Measurements from ENCODE around the gene SNRNP48. TPM values are rescaled to one million over a fixed set of nuclear protein-coding genes. Genes with fewer than 3 reads are reported as not detected.

SNRNP48 gene
- total RNA-seq, 3 donors from 2014 or later (not counting 1 experiment from before 2014, with no cell fraction given) = 12.3 to 17.0 (median 14.0) TPM

- ATAC-seq = no peak
Measured at GRCh38 chr6:7644417-7644816, 54.4 kb downstream of the SNRNP48 start.

GRCh38 chr6:7646394-7646793 is 56.4 kb downstream of the SNRNP48 start:
- no peaks in the 10 kb centered on the region for H3K9me3 Mint-ChIP-seq
- H3K4me3 ChIP-seq (ENCODE audit: low read length) = no peak overlapping the region
- no peak for TF ChIP-seq CTCF (IDR thresholded peaks at IDR 0.05)
- no peaks in the 10 kb centered on the region for H3K9me3 ChIP-seq (ENCODE audit: control insufficient read depth, insufficient read depth, low read length)
- ATAC-seq (no peak), DNase-seq (no peak)
- H3K36me3 ChIP-seq (ENCODE audit: control insufficient read depth, insufficient read depth, low read length) = no peaks in the 10 kb centered on the region
- H3K4me1 Mint-ChIP-seq = no peaks in the 10 kb centered on the region
- peaks cover 0 to 6% of the 10 kb centered on the region in 2 donors for H3K27me3 Mint-ChIP-seq (ENCODE audit: low read depth in 2 of 2)
- 62% methylated on average over 1 of the region's 1 CpG for WGBS (ENCODE audit: insufficient coverage)
- intact Hi-C loops (cut with micrococcal nuclease) = no loop called here
- no peaks in the 10 kb centered on the region for H3K36me3 Mint-ChIP-seq
- H3K27ac Mint-ChIP-seq = no peak overlapping the region
- no peaks in the 10 kb centered on the region for H3K4me1 ChIP-seq (ENCODE audit: control insufficient read depth, insufficient read depth, low read length)
- no peak overlapping the region for H3K4me3 Mint-ChIP-seq
- no peaks in the 10 kb centered on the region for H3K27me3 ChIP-seq (ENCODE audit: control insufficient read depth, insufficient read depth, low read length)
- no peak overlapping the region for H3K27ac ChIP-seq (ENCODE audit: low read length)

More at GRCh38 chr6:7644417-7644816, 54.4 kb downstream of the SNRNP48 start:
- no peak overlapping the region for H3K27ac Mint-ChIP-seq
- H3K4me3 ChIP-seq (ENCODE audit: low read length) = no peak overlapping the region
- no peaks in the 10 kb centered on the region for H3K9me3 ChIP-seq (ENCODE audit: control insufficient read depth, insufficient read depth, low read length)
- intact Hi-C loops (cut with micrococcal nuclease) = no loop called here
- H3K9me3 Mint-ChIP-seq = no peaks in the 10 kb centered on the region
- H3K4me1 ChIP-seq (ENCODE audit: control insufficient read depth, insufficient read depth, low read length) = no peaks in the 10 kb centered on the region
- no peaks in the 10 kb centered on the region for H3K36me3 ChIP-seq (ENCODE audit: control insufficient read depth, insufficient read depth, low read length)
- WGBS (ENCODE audit: insufficient coverage) = 92% methylated on average over 2 of the region's 2 CpGs
- no peak overlapping the region for H3K4me3 Mint-ChIP-seq
- no peaks in the 10 kb centered on the region for H3K4me1 Mint-ChIP-seq
- H3K27me3 Mint-ChIP-seq (ENCODE audit: low read depth in 2 of 2) = no peaks in the 10 kb centered on the region
- DNase-seq = no peak
- H3K27me3 ChIP-seq (ENCODE audit: control insufficient read depth, insufficient read depth, low read length) = no peaks in the 10 kb centered on the region
- no peaks in the 10 kb centered on the region for H3K36me3 Mint-ChIP-seq
- TF ChIP-seq CTCF (IDR thresholded peaks at IDR 0.05) = no peak
- no peak overlapping the region for H3K27ac ChIP-seq (ENCODE audit: low read length)

DNA sequence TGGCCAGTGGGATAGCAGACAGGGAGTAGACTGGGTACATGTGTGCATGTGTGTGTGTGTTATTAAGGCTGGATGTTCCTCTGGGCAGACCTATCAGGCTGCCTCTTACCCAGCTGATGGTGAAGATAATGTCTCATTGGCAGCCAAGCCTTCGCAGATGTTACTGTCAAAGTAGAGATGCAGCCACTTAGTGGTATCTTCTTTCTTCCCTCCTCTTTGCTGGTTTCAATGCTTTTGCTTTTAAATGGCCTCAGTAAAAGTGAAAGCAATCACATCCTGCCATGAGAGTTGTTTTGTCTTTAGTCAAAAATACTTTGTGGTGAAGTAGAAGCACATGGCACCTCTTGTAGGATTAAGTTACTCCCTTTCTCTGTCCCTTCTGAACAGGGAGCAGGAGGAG is 57.5 kb downstream of the SNRNP48 start:
- ATAC-seq (no peak), DNase-seq (no peak)
- Histone ChIP-seq H3K4me3 (ENCODE audit: low read length) (no peak overlapping the region), H3K27ac (ENCODE audit: low read length) (no peak overlapping the region), H3K27me3 (ENCODE audit: control insufficient read depth, insufficient read depth, low read length) (no peaks in the 10 kb centered on the region), H3K36me3 (ENCODE audit: control insufficient read depth, insufficient read depth, low read length) (no peaks in the 10 kb centered on the region), H3K9me3 (ENCODE audit: control insufficient read depth, insufficient read depth, low read length) (no peaks in the 10 kb centered on the region), H3K4me1 (ENCODE audit: control insufficient read depth, insufficient read depth, low read length) (no peaks in the 10 kb centered on the region)
- WGBS (ENCODE audit: insufficient coverage) = 43% methylated on average over 1 of the region's 1 CpG
- Mint-ChIP-seq H3K36me3 (no peaks in the 10 kb centered on the region), H3K27me3 (ENCODE audit: low read depth in 2 of 2) (peaks cover 0 to 6% of the 10 kb centered on the region in 2 donors), H3K27ac (no peak overlapping the region), H3K9me3 (no peaks in the 10 kb centered on the region), H3K4me3 (no peak overlapping the region), H3K4me1 (no peaks in the 10 kb centered on the region)
- no peak for TF ChIP-seq CTCF (IDR thresholded peaks at IDR 0.05)
- intact Hi-C loops (cut with micrococcal nuclease) = no loop called here

DNA sequence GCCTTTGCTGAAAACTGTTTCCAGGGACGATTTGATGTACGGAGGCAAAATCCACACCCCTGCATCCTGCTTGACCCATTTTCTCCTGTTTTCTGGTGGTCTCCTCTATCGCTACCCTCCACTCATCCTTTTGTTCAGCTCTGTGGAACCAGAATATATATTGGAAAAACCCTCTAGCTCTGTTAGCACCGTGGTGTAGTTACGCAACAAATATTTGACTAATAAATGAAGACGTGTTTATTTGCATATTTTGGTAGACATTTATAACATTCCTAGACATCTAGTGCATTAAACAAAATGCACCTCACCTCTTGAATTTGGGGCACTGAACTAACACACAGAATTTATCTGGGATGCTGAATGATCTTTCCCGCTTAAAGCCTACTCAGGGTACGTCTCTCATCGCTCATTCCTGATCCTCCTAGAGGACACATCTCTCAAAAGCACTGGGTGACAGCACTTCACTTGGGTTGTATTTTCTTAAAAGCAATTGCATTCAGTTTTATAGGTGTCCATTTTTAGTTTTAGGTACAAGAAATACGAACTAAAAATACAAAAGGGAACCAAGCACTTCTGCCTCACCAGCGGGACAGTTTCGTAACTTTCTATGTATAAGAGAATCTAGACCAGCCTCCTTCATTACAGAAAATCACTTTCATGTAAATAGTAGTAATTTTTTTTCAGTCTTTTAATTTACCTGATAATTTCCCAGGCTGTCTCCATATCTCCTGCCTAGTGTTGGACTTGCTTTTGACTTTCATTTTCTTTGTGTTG is 59.2 kb downstream of the SNRNP48 start:
- no peak for DNase-seq
- intact Hi-C loops (cut with micrococcal nuclease) = no loop called here
- no peaks in the 10 kb centered on the region for H3K4me1 Mint-ChIP-seq
- H3K36me3 Mint-ChIP-seq = no peaks in the 10 kb centered on the region
- H3K9me3 Mint-ChIP-seq = no peaks in the 10 kb centered on the region
- Histone ChIP-seq H3K36me3 (ENCODE audit: control insufficient read depth, insufficient read depth, low read length) (no peaks in the 10 kb centered on the region), H3K4me3 (ENCODE audit: low read length) (no peak overlapping the region), H3K27me3 (ENCODE audit: control insufficient read depth, insufficient read depth, low read length) (no peaks in the 10 kb centered on the region), H3K4me1 (ENCODE audit: control insufficient read depth, insufficient read depth, low read length) (no peaks in the 10 kb centered on the region), H3K27ac (ENCODE audit: low read length) (no peak overlapping the region), H3K9me3 (ENCODE audit: control insufficient read depth, insufficient read depth, low read length) (no peaks in the 10 kb centered on the region)
- no peak for ATAC-seq
- H3K4me3 Mint-ChIP-seq = no peak overlapping the region
- TF ChIP-seq CTCF (IDR thresholded peaks at IDR 0.05) = no peak
- no peak overlapping the region for H3K27ac Mint-ChIP-seq
- WGBS (ENCODE audit: insufficient coverage) = 88% methylated on average over 10 of the region's 12 CpGs
- peaks cover 4 to 6% of the 10 kb centered on the region in 2 donors for H3K27me3 Mint-ChIP-seq (ENCODE audit: low read depth in 2 of 2)
